Measurements from ENCODE around the gene ING4. TPM values are rescaled to one million over a fixed set of nuclear protein-coding genes. Genes with fewer than 3 reads are reported as not detected.
"Not testable (repeated sequence)": the region's sequence is repeated elsewhere in the genome, so short reads cannot be mapped to it uniquely, and the experiment has no call there.

ING4 gene
- 95.2 and 107 TPM in 2 replicates for total RNA-seq
- 95.3 and 96.2 TPM in 2 replicates for polyA plus RNA-seq

GRCh38 chr12:6662906-6663742 is at the start of gene ING4:
Gene ING4 (minus strand): TSS chr12:6663119. CDS start chr12:6663101, 18 bp downstream.
- H3K4me3 ChIP-seq = peak within 1 kb of the TSS; percentile 78
- H3K27ac ChIP-seq = peak within 1 kb of the TSS; percentile 78
- no peaks in the 10 kb centered on the region for H3K9me3 ChIP-seq (ENCODE audit: low read depth)
- TF ChIP-seq CTCF (IDR thresholded peaks at IDR 0.05; ENCODE audit: low read depth, low read length) = no peak
- DNase-seq (ENCODE audit: low read depth in 1 of 2, low spot score in 1 of 2) = peak; percentile 99 to 100
- peaks cover 7% of the 10 kb centered on the region for H3K4me1 ChIP-seq (ENCODE audit: low read depth)
- H3K27me3 ChIP-seq = no peaks in the 10 kb centered on the region
- peaks cover 13% of the 10 kb centered on the region for H3K36me3 ChIP-seq

- no peaks in the 10 kb centered on the region for H3K9me3 ChIP-seq (ENCODE audit: low read depth)
- H3K4me3 ChIP-seq = no peak overlapping the region
- H3K27me3 ChIP-seq = no peaks in the 10 kb centered on the region
- H3K27ac ChIP-seq = no peak overlapping the region
- H3K4me1 ChIP-seq (ENCODE audit: low read depth) = no peaks in the 10 kb centered on the region
- H3K36me3 ChIP-seq = no peaks in the 10 kb centered on the region
- no peak for DNase-seq (ENCODE audit: low read depth in 1 of 2, low spot score in 1 of 2)
- no peak for TF ChIP-seq CTCF (IDR thresholded peaks at IDR 0.05; ENCODE audit: low read depth, low read length)
Measured at GRCh38 chr12:6708960-6709394, 46.1 kb upstream of the ING4 start.

GRCh38 chr12:6708351-6708750 is 45.4 kb upstream of the ING4 start:
- H3K27ac ChIP-seq; H3K27me3 ChIP-seq; H3K4me1 ChIP-seq (ENCODE audit: low read depth); H3K9me3 ChIP-seq (ENCODE audit: low read depth); H3K4me3 ChIP-seq; H3K36me3 ChIP-seq; DNase-seq (ENCODE audit: low read depth in 1 of 2, low spot score in 1 of 2): not testable (repeated sequence)

- TF ChIP-seq CTCF (IDR thresholded peaks at IDR 0.05; ENCODE audit: low read depth, low read length) = no peak
- peak in 1 of 2 donors; percentile 12 for DNase-seq (ENCODE audit: low read depth in 1 of 2, low spot score in 1 of 2)
- no peaks in the 10 kb centered on the region for H3K9me3 ChIP-seq (ENCODE audit: low read depth)
- no peak overlapping the region for H3K4me3 ChIP-seq
- peaks cover 5% of the 10 kb centered on the region for H3K4me1 ChIP-seq (ENCODE audit: low read depth)
- no peak overlapping the region for H3K27ac ChIP-seq
- H3K36me3 ChIP-seq = no peaks in the 10 kb centered on the region
- H3K27me3 ChIP-seq = peaks cover 36% of the 10 kb centered on the region
Measured at GRCh38 chr12:6703631-6704030, 40.7 kb upstream of the ING4 start.

- DNase-seq (ENCODE audit: low read depth in 1 of 2, low spot score in 1 of 2) = no peak
- H3K27ac ChIP-seq = no peak overlapping the region
- peaks cover 5% of the 10 kb centered on the region for H3K4me1 ChIP-seq (ENCODE audit: low read depth)
- peaks cover 40% of the 10 kb centered on the region for H3K27me3 ChIP-seq
- H3K9me3 ChIP-seq (ENCODE audit: low read depth) = no peaks in the 10 kb centered on the region
- TF ChIP-seq CTCF (IDR thresholded peaks at IDR 0.05; ENCODE audit: low read depth, low read length) = no peak
- peak overlapping the region; percentile 71 for H3K4me3 ChIP-seq
- no peaks in the 10 kb centered on the region for H3K36me3 ChIP-seq
Measured at GRCh38 chr12:6701078-6701768, 38.3 kb upstream of the ING4 start.

GRCh38 chr12:6700646-6701051 is 37.7 kb upstream of the ING4 start, which contains the start of gene PIANP:
Gene PIANP (minus strand): TSS chr12:6700815. CDS start chr12:6698061, 2,754 bp downstream.
- no peaks in the 10 kb centered on the region for H3K9me3 ChIP-seq (ENCODE audit: low read depth)
- H3K4me1 ChIP-seq (ENCODE audit: low read depth) = peaks cover 5% of the 10 kb centered on the region
- H3K36me3 ChIP-seq = no peaks in the 10 kb centered on the region
- H3K4me3 ChIP-seq = peak within 1 kb of the TSS; percentile 71
- TF ChIP-seq CTCF (IDR thresholded peaks at IDR 0.05; ENCODE audit: low read depth, low read length) = no peak
- H3K27ac ChIP-seq = no peak within 1 kb of the TSS
- peak; percentile 40 to 81 for DNase-seq (ENCODE audit: low read depth in 1 of 2, low spot score in 1 of 2)
- H3K27me3 ChIP-seq = peaks cover 40% of the 10 kb centered on the region

Data from cardiac muscle cell (in vitro differentiated cells and primary cell).